Endothelial cell (in vitro differentiated cells): ENCODE data around the gene WDR93. TPM values are rescaled to one million over a fixed set of nuclear protein-coding genes. Genes with fewer than 3 reads are reported as not detected.
"Not testable (repeated sequence)": the region's sequence is repeated elsewhere in the genome, so short reads cannot be mapped to it uniquely, and the experiment has no call there.

Source experiments
- DNase-seq: peaks from one replicate; pipeline ENCODE4 v3.0.0; 2021; ENCODE audit warnings: low spot score
- H3K27ac Mint-ChIP-seq: one replicate; pipeline ENCODE4 v1.8.0; 2021; ENCODE audit warnings: mixed read lengths, inconsistent platforms; ENCODE audit not compliant: unreplicated experiment
- H3K27me3 Mint-ChIP-seq: one replicate; pipeline ENCODE4 v1.8.0; 2021; ENCODE audit warnings: mild to moderate bottlenecking, moderate library complexity, mixed read lengths, inconsistent platforms; ENCODE audit not compliant: unreplicated experiment
- H3K36me3 Mint-ChIP-seq: one replicate; pipeline ENCODE4 v1.8.0; 2021; ENCODE audit warnings: mild to moderate bottlenecking, low read depth, mixed read lengths, inconsistent platforms; ENCODE audit not compliant: unreplicated experiment
- H3K4me1 Mint-ChIP-seq: one replicate; pipeline ENCODE4 v1.8.0; 2021; ENCODE audit warnings: mild to moderate bottlenecking, mixed read lengths, inconsistent platforms; ENCODE audit not compliant: unreplicated experiment
- H3K4me3 Mint-ChIP-seq: one replicate; pipeline ENCODE4 v1.8.0; 2021; ENCODE audit warnings: mild to moderate bottlenecking, mixed read lengths, inconsistent platforms; ENCODE audit not compliant: unreplicated experiment
- H3K9me3 Mint-ChIP-seq: one replicate; pipeline ENCODE4 v1.8.0; 2021; ENCODE audit warnings: mixed read lengths, inconsistent platforms; ENCODE audit not compliant: unreplicated experiment
- total RNA-seq: library from RNA; stranded (reverse); fragmentation: NEBNext Ultra II Directional; extraction: Animal tissue kit (Norgen Biotek cat#: 25700); gene quantifications from one replicate; pipeline ENCODE4 v1.2.1, GENCODE V29; 2021; ENCODE audit not compliant: unreplicated experiment
- TF ChIP-seq, protein P1 (sequence below): fragments of 200-600 bp; sonication (generic); IDR thresholded peaks from one replicate; pipeline ENCODE4 v1.5.0; 2021; ENCODE audit warnings: antibody characterized with exemption; ENCODE audit not compliant: unreplicated experiment

WDR93 gene
- total RNA-seq, 1 donor from 2014 or later: 0.13 TPM

- H3K4me3 Mint-ChIP-seq: no peak overlapping the region
- H3K36me3 Mint-ChIP-seq: peaks cover 35% of the 10 kb centered on the region
- no peak overlapping the region for H3K27ac Mint-ChIP-seq
- TF ChIP-seq, protein P1, sequence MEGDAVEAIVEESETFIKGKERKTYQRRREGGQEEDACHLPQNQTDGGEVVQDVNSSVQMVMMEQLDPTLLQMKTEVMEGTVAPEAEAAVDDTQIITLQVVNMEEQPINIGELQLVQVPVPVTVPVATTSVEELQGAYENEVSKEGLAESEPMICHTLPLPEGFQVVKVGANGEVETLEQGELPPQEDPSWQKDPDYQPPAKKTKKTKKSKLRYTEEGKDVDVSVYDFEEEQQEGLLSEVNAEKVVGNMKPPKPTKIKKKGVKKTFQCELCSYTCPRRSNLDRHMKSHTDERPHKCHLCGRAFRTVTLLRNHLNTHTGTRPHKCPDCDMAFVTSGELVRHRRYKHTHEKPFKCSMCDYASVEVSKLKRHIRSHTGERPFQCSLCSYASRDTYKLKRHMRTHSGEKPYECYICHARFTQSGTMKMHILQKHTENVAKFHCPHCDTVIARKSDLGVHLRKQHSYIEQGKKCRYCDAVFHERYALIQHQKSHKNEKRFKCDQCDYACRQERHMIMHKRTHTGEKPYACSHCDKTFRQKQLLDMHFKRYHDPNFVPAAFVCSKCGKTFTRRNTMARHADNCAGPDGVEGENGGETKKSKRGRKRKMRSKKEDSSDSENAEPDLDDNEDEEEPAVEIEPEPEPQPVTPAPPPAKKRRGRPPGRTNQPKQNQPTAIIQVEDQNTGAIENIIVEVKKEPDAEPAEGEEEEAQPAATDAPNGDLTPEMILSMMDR: no peak
- H3K27me3 Mint-ChIP-seq: peaks cover 4% of the 10 kb centered on the region
- no peaks in the 10 kb centered on the region for H3K4me1 Mint-ChIP-seq
- DNase-seq: no peak
- peaks cover 4% of the 10 kb centered on the region for H3K9me3 Mint-ChIP-seq
These were observed 94.6 kb downstream of the WDR93 start for GRCh38 chr15:89785064-89785773.

- no peak overlapping the region for H3K4me3 Mint-ChIP-seq
- no peaks in the 10 kb centered on the region for H3K4me1 Mint-ChIP-seq
- H3K36me3 Mint-ChIP-seq: peaks cover 37% of the 10 kb centered on the region
- TF ChIP-seq, protein P1: no peak
- DNase-seq: no peak
- H3K9me3 Mint-ChIP-seq: peaks cover 4% of the 10 kb centered on the region
- H3K27ac Mint-ChIP-seq: no peak overlapping the region
- peaks cover 3% of the 10 kb centered on the region for H3K27me3 Mint-ChIP-seq
These were observed 95.1 kb downstream of the WDR93 start for GRCh38 chr15:89785774-89786140.

GRCh38 chr15:89787944-89788343 is 97.3 kb downstream of the WDR93 start:
- Mint-ChIP-seq H3K27ac (no peak overlapping the region), H3K4me3 (peak overlapping the region; percentile 79), H3K27me3 (peaks cover 5% of the 10 kb centered on the region), H3K9me3 (peaks cover 4% of the 10 kb centered on the region), H3K4me1 (no peaks in the 10 kb centered on the region), H3K36me3 (peaks cover 47% of the 10 kb centered on the region)
- TF ChIP-seq, protein P1: no peak
- no peak for DNase-seq

DNA sequence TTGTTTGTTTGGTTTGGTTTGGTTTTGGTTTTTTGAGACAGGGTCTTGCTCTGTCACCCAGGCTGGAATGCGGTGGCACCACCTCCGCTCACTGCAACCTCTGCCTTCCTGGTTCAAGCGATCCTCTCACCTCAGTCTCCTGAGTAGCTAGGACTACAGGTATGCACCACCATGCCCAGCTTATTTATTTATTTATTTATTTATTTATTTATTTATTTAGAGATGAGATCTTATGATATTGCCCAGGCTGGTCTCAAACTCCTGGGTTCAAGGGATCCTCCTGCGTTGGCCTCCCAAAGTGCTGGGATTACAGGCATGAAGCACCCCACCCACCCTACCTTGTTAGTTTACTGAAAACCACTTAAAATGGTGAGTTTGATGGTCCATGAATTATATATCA is 98.0 kb downstream of the WDR93 start:
- H3K27ac Mint-ChIP-seq, H3K4me3 Mint-ChIP-seq, H3K27me3 Mint-ChIP-seq, H3K9me3 Mint-ChIP-seq, DNase-seq, H3K4me1 Mint-ChIP-seq: not testable (repeated sequence)
- peaks cover 47% of the 10 kb centered on the region for H3K36me3 Mint-ChIP-seq

- DNase-seq: no peak
- H3K9me3 Mint-ChIP-seq: peaks cover 4% of the 10 kb centered on the region
- peaks cover 5% of the 10 kb centered on the region for H3K27me3 Mint-ChIP-seq
- no peak overlapping the region for H3K27ac Mint-ChIP-seq
- peak overlapping the region; percentile 82 for H3K4me3 Mint-ChIP-seq
- peaks cover 5% of the 10 kb centered on the region for H3K4me1 Mint-ChIP-seq
- TF ChIP-seq, protein P1: no peak
- H3K36me3 Mint-ChIP-seq: peaks cover 57% of the 10 kb centered on the region
These were observed 99.6 kb downstream of the WDR93 start for GRCh38 chr15:89790206-89790605.
